Astrocyte (in vitro differentiated cells and primary cell): ENCODE results near the gene SLC1A6.

ENCODE experiments used
- EZH2 ChIP-seq: IDR thresholded peaks from 2 replicates; pipeline ENCODE4 v1.6.1; 2012; ENCODE audit warnings: mild to moderate bottlenecking, low read length, inconsistent platforms; ENCODE audit not compliant: insufficient read depth
- TF ChIP-seq, protein P1 (sequence below): IDR thresholded peaks from 2 replicates; pipeline ENCODE4 v1.5.1; 2011; ENCODE audit warnings: low read depth, mild to moderate bottlenecking, inconsistent platforms, low read length, moderate library complexity; ENCODE audit not compliant: insufficient read depth

DNA sequence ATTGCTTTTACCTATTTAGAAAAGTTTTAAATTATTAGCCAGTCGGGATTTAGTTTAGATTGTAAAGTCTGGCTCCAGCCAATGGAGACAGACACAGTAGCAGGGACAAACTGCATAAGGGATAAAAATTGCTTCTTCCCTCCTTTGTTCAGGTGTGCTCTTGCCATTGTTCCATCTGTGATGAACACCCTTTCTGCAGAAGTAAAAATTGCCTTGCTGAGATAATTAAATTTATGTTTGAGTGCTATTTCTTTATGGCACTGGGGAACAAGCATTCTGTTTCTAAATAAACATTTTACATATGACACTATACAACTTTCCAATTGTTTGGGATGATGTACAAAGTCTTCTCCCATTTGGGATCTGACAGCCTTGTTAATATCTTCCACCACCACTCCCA is 20.4 kb downstream of the SLC1A6 start:
- TF ChIP-seq EZH2, result no peak
- TF ChIP-seq, protein P1, sequence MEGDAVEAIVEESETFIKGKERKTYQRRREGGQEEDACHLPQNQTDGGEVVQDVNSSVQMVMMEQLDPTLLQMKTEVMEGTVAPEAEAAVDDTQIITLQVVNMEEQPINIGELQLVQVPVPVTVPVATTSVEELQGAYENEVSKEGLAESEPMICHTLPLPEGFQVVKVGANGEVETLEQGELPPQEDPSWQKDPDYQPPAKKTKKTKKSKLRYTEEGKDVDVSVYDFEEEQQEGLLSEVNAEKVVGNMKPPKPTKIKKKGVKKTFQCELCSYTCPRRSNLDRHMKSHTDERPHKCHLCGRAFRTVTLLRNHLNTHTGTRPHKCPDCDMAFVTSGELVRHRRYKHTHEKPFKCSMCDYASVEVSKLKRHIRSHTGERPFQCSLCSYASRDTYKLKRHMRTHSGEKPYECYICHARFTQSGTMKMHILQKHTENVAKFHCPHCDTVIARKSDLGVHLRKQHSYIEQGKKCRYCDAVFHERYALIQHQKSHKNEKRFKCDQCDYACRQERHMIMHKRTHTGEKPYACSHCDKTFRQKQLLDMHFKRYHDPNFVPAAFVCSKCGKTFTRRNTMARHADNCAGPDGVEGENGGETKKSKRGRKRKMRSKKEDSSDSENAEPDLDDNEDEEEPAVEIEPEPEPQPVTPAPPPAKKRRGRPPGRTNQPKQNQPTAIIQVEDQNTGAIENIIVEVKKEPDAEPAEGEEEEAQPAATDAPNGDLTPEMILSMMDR, result no peak
